H1 (cell line): Measurements from ENCODE around the gene SLC9B2. TPM values are rescaled to one million over a fixed set of nuclear protein-coding genes. Genes with fewer than 3 reads are reported as not detected.
A peak's percentile ranks its signal among the peaks of the same experiment; 100 is the strongest.

ENCODE experiments used
- BRCA1 ChIP-seq: IDR thresholded peaks from 2 replicates; pipeline ENCODE4 v1.6.1; 2012; ENCODE audit warnings: low read depth, low read length, improper control_type of control experiment
- CEBPB ChIP-seq: IDR thresholded peaks from 2 replicates; pipeline ENCODE4 v1.6.1; 2012; ENCODE audit warnings: low read depth, low read length
- FOSL1 ChIP-seq: IDR thresholded peaks from 2 replicates; pipeline ENCODE4 v1.6.1; 2011; ENCODE audit warnings: mild to moderate bottlenecking, low read depth, low read length, moderate library complexity; ENCODE audit not compliant: insufficient read depth
- POLR2AphosphoS5 ChIP-seq: IDR thresholded peaks from 2 replicates; pipeline ENCODE4 v1.6.1; 2011; ENCODE audit warnings: low read depth, low read length
- SIN3A ChIP-seq, 2 experiments: IDR thresholded peaks in 1 of 2; conservative IDR thresholded peaks in 1 of 2; 2 replicates each; pipeline ENCODE4 v1.6.1; 2011 to 2012; ENCODE audit warnings: low read length in 2 of 2, improper control_type of control experiment in 1 of 2, low read depth in 1 of 2, mild to moderate bottlenecking in 1 of 2
- SRF ChIP-seq: IDR thresholded peaks from 2 replicates; pipeline ENCODE4 v1.6.1; 2011; ENCODE audit warnings: mild to moderate bottlenecking, low read depth, low read length, moderate library complexity
- TEAD4 ChIP-seq: IDR thresholded peaks from 2 replicates; pipeline ENCODE4 v1.6.1; 2012; ENCODE audit warnings: low read depth, low read length, inconsistent platforms, mixed read lengths
- polyA plus RNA-seq, 7 experiments: library from polyadenylated mRNA; depleted of rRNA in 3 of 7; stranded (reverse) in 5 of 7; unstranded in 2 of 7; fragments of >200 nt in 5 of 7; fragments of 200-250 nt in 2 of 7; gene quantifications; 1 replicate in 5 of 7; 2 replicates in 1 of 7; 4 replicates in 1 of 7; pipeline versions ENCODE4 v1.2.1 to v1.2.3, GENCODE V29; 2011 to 2013; ENCODE audit warnings: missing spikeins in 2 of 7, mixed read lengths in 2 of 7
- total RNA-seq: library from RNA; stranded (reverse); fragmentation: NEBNext Ultra II Directional; extraction: Animal tissue kit (Norgen Biotek cat#: 25700); gene quantifications from 2 replicates; pipeline ENCODE4 v1.2.1, GENCODE V29; 2021
- TF ChIP-seq, protein P1 (sequence below): fragments of 300-600 bp; sonication (generic); IDR thresholded peaks from 2 replicates; pipeline ENCODE4 v1.7.1; 2012; ENCODE audit warnings: low read length, moderate library complexity, mild to moderate bottlenecking, inconsistent platforms; ENCODE audit not compliant: insufficient replicate concordance
- TF ChIP-seq, protein P2 (sequence below): IDR thresholded peaks from 2 replicates; pipeline ENCODE4 v1.6.1; 2012; ENCODE audit warnings: inconsistent platforms

SLC9B2 gene
- total and polyA plus RNA-seq, 2 of the 8 experiments (the other 6 are each of a cell fraction or from before 2014, with no cell fraction given): 3.2 to 5.2 TPM

DNA sequence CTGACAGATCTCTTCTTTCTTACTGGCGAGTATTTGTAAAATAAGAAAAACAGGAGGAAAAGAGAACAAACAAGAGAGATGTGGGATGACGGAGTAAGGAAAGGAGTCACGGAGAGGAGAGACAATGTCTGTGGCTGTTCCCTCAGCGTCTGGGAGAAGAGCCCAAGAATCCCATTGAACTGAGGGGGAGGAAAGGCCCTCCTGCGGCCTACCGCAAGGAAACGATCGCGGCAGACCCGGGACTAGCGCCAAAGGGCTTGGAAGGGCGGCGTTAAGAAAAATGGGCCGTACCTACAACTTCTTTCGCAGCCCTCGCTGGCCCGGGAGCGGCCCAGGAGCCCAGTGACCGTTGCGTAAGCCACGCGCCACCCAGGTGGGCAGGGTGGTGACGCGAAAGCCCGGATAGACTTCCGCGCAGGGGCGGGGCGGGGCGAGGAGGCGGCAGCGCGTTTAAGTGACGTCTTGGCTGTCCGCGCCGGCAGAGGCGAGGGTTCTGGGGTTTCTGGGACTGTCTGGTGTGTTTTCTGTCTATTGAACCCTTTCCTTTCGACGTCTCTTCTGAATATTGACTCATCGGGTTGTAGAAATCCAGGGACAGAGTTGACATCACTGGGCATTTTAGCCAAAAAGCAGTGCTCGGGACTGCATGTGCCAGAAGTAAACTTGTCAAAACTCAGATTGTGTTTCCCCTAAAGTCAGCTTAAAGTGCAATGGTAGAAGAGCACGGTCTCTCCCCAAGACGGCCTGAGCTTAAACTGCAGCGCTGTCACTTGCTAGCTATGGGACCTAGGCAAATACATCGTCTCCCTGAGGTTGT lies 57.0 kb downstream of the SLC9B2 start, which contains the start of gene SLC9B1 (continued):
- TF ChIP-seq, protein P1, sequence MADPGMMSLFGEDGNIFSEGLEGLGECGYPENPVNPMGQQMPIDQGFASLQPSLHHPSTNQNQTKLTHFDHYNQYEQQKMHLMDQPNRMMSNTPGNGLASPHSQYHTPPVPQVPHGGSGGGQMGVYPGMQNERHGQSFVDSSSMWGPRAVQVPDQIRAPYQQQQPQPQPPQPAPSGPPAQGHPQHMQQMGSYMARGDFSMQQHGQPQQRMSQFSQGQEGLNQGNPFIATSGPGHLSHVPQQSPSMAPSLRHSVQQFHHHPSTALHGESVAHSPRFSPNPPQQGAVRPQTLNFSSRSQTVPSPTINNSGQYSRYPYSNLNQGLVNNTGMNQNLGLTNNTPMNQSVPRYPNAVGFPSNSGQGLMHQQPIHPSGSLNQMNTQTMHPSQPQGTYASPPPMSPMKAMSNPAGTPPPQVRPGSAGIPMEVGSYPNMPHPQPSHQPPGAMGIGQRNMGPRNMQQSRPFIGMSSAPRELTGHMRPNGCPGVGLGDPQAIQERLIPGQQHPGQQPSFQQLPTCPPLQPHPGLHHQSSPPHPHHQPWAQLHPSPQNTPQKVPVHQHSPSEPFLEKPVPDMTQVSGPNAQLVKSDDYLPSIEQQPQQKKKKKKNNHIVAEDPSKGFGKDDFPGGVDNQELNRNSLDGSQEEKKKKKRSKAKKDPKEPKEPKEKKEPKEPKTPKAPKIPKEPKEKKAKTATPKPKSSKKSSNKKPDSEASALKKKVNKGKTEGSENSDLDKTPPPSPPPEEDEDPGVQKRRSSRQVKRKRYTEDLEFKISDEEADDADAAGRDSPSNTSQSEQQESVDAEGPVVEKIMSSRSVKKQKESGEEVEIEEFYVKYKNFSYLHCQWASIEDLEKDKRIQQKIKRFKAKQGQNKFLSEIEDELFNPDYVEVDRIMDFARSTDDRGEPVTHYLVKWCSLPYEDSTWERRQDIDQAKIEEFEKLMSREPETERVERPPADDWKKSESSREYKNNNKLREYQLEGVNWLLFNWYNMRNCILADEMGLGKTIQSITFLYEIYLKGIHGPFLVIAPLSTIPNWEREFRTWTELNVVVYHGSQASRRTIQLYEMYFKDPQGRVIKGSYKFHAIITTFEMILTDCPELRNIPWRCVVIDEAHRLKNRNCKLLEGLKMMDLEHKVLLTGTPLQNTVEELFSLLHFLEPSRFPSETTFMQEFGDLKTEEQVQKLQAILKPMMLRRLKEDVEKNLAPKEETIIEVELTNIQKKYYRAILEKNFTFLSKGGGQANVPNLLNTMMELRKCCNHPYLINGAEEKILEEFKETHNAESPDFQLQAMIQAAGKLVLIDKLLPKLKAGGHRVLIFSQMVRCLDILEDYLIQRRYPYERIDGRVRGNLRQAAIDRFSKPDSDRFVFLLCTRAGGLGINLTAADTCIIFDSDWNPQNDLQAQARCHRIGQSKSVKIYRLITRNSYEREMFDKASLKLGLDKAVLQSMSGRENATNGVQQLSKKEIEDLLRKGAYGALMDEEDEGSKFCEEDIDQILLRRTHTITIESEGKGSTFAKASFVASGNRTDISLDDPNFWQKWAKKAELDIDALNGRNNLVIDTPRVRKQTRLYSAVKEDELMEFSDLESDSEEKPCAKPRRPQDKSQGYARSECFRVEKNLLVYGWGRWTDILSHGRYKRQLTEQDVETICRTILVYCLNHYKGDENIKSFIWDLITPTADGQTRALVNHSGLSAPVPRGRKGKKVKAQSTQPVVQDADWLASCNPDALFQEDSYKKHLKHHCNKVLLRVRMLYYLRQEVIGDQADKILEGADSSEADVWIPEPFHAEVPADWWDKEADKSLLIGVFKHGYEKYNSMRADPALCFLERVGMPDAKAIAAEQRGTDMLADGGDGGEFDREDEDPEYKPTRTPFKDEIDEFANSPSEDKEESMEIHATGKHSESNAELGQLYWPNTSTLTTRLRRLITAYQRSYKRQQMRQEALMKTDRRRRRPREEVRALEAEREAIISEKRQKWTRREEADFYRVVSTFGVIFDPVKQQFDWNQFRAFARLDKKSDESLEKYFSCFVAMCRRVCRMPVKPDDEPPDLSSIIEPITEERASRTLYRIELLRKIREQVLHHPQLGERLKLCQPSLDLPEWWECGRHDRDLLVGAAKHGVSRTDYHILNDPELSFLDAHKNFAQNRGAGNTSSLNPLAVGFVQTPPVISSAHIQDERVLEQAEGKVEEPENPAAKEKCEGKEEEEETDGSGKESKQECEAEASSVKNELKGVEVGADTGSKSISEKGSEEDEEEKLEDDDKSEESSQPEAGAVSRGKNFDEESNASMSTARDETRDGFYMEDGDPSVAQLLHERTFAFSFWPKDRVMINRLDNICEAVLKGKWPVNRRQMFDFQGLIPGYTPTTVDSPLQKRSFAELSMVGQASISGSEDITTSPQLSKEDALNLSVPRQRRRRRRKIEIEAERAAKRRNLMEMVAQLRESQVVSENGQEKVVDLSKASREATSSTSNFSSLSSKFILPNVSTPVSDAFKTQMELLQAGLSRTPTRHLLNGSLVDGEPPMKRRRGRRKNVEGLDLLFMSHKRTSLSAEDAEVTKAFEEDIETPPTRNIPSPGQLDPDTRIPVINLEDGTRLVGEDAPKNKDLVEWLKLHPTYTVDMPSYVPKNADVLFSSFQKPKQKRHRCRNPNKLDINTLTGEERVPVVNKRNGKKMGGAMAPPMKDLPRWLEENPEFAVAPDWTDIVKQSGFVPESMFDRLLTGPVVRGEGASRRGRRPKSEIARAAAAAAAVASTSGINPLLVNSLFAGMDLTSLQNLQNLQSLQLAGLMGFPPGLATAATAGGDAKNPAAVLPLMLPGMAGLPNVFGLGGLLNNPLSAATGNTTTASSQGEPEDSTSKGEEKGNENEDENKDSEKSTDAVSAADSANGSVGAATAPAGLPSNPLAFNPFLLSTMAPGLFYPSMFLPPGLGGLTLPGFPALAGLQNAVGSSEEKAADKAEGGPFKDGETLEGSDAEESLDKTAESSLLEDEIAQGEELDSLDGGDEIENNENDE: no peak
- TF ChIP-seq BRCA1: no peak
- peak; percentile 61 to 69; a peak in 1 of 4 replicates for TF ChIP-seq SIN3A (conservative IDR thresholded peaks at IDR 0.05 in 1 of 2, IDR thresholded peaks at IDR 0.05 in 1 of 2; ENCODE audit: low read depth in 1 of 2, low read length in 2 of 2)
- peak; percentile 78 for TF ChIP-seq SRF
- TF ChIP-seq POLR2AphosphoS5: peak; percentile 87
- TF ChIP-seq CEBPB: peak; percentile 99
- no peak for TF ChIP-seq TEAD4
- no peak for TF ChIP-seq FOSL1
- TF ChIP-seq, protein P2, sequence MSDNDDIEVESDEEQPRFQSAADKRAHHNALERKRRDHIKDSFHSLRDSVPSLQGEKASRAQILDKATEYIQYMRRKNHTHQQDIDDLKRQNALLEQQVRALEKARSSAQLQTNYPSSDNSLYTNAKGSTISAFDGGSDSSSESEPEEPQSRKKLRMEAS: peak; percentile 94
